Neuronal stem cell (in vitro differentiated cells): ENCODE measurements around the gene IL37.

Source experiments
- DNase-seq: peaks from one replicate; pipeline ENCODE4 v3.0.0-alpha.2; 2013; ENCODE audit warnings: low spot score
- H2AFZ ChIP-seq: one replicate; pipeline ENCODE4 v1.6.1; 2013; ENCODE audit warnings: mild to moderate bottlenecking, low read length, inconsistent platforms
- H2AK5ac ChIP-seq: 2 replicates; pipeline ENCODE4 v1.6.1; 2013; ENCODE audit warnings: low read depth, mild to moderate bottlenecking, inconsistent platforms, low read length, moderate library complexity, mixed read lengths
- H2BK120ac ChIP-seq: 2 replicates; pipeline ENCODE4 v1.6.1; 2013; ENCODE audit warnings: low read depth, mild to moderate bottlenecking, inconsistent platforms, low read length, moderate library complexity, mixed read lengths
- H2BK12ac ChIP-seq: one replicate; pipeline ENCODE4 v1.6.1; 2013; ENCODE audit warnings: low read length, inconsistent platforms
- H2BK15ac ChIP-seq: 2 replicates; pipeline ENCODE4 v1.6.1; 2013; ENCODE audit warnings: mild to moderate bottlenecking, low read length, inconsistent platforms, mixed read lengths
- H2BK5ac ChIP-seq: one replicate; pipeline ENCODE4 v1.6.1; 2013; ENCODE audit warnings: inconsistent platforms, mild to moderate bottlenecking, low read length, moderate library complexity
- H3K14ac ChIP-seq: one replicate; pipeline ENCODE4 v1.6.1; 2013; ENCODE audit warnings: low read length, inconsistent platforms
- H3K18ac ChIP-seq: 2 replicates; pipeline ENCODE4 v1.6.1; 2013; ENCODE audit warnings: low read length, inconsistent platforms
- H3K23ac ChIP-seq: 2 replicates; pipeline ENCODE4 v1.6.1; 2013; ENCODE audit warnings: low read depth, mild to moderate bottlenecking, mixed read lengths, low read length, inconsistent platforms; ENCODE audit not compliant: poor library complexity
- H3K27ac ChIP-seq: replicated peaks from 3 replicates; pipeline ENCODE4 v1.5.1; 2013; ENCODE audit warnings: low read length, inconsistent platforms
- H3K27me3 ChIP-seq, 3 experiments: 2 replicates each; pipeline ENCODE4 v1.6.1; 2013; ENCODE audit warnings: low read length in 3 of 3, mild to moderate bottlenecking in 2 of 3, inconsistent platforms in 1 of 3, low read depth in 1 of 3, mixed read lengths in 1 of 3, moderate library complexity in 1 of 3; ENCODE audit not compliant: control insufficient read depth in 3 of 3, insufficient read depth in 3 of 3
- H3K36me3 ChIP-seq, 2 donors: replicated peaks in 1 of 2; 2 replicates each; pipeline ENCODE4 v1.6.1; 2013; ENCODE audit warnings: low read length in 2 of 2; ENCODE audit not compliant: control insufficient read depth in 2 of 2, insufficient read depth in 2 of 2
- H3K4ac ChIP-seq: 2 replicates; pipeline ENCODE4 v1.6.1; 2013; ENCODE audit warnings: inconsistent platforms, mild to moderate bottlenecking, low read length, moderate library complexity
- H3K4me1 ChIP-seq, 2 donors: 1 replicate in 1 of 2; 2 replicates in 1 of 2; pipeline ENCODE4 v1.6.1; 2013; ENCODE audit warnings: low read length in 2 of 2, low read depth in 1 of 2; ENCODE audit not compliant: control insufficient read depth in 2 of 2, insufficient read depth in 1 of 2
- H3K4me2 ChIP-seq: one replicate; pipeline ENCODE4 v1.6.1; 2013; ENCODE audit warnings: mild to moderate bottlenecking, low read length, inconsistent platforms; ENCODE audit not compliant: insufficient read depth, poor library complexity, severe bottlenecking
- H3K4me3 ChIP-seq, 2 donors: 2 replicates each; pipeline ENCODE4 v1.5.1; 2013; ENCODE audit warnings: low read length in 2 of 2, mild to moderate bottlenecking in 2 of 2, inconsistent platforms in 1 of 2, moderate library complexity in 1 of 2
- H3K79me1 ChIP-seq: one replicate; pipeline ENCODE4 v1.6.1; 2013; ENCODE audit warnings: low read depth, mild to moderate bottlenecking, inconsistent platforms, low read length, moderate library complexity
- H3K9ac ChIP-seq: one replicate; pipeline ENCODE4 v1.6.1; 2013; ENCODE audit warnings: mild to moderate bottlenecking, low read depth, low read length, inconsistent platforms; ENCODE audit not compliant: poor library complexity
- H3K9me3 ChIP-seq, 2 donors: replicated peaks in 1 of 2; 2 replicates each; pipeline versions ENCODE3 to v1.6.1; 2013; ENCODE audit warnings: low read length in 2 of 2, mild to moderate bottlenecking in 2 of 2, inconsistent platforms in 1 of 2, low read depth in 1 of 2, mixed read lengths in 1 of 2, moderate library complexity in 1 of 2; ENCODE audit not compliant: control insufficient read depth in 2 of 2, insufficient read depth in 1 of 2
- H4K8ac ChIP-seq: one replicate; pipeline ENCODE4 v1.6.1; 2013; ENCODE audit warnings: low read depth, mild to moderate bottlenecking, inconsistent platforms, low read length, moderate library complexity
- H4K91ac ChIP-seq: one replicate; pipeline ENCODE4 v1.6.1; 2013; ENCODE audit warnings: low read length, low read depth, mild to moderate bottlenecking, inconsistent platforms; ENCODE audit not compliant: poor library complexity
- WGBS, 2 donors: extraction: QIAGEN DNeasy Blood & Tissue Kit; methylation state at CpG; one replicate each; pipeline ENCODE4 v1.1.7; 2013; ENCODE audit warnings: missing lambda C conversion rate in 2 of 2, mixed read lengths in 1 of 2; ENCODE audit not compliant: insufficient read length in 2 of 2, insufficient replicate concordance in 1 of 2; ENCODE audit errors: extremely low coverage in 2 of 2; 5-methylcytosine and 5-hydroxymethylcytosine counted together

Gene IL37

DNA sequence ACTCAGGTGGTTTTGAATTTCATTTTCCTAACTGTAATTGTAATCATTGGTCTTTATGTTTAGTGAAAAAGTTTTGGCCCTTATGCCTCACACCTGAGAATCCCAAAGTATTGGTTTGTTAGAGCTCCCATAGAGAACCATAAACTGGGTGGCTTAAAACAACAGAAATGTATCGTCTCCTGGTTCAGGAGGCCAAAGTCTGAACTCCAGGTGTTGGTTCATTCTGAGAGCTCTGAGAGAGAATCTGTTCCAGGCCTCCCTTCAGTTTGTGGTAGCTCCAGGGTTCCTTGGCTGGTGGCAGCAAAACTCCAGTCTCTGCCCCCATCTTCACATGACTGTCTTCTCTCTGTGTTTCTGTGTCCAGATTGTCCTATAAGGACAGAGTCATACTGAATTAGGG lies 11.0 kb downstream of the IL37 start:
- Histone ChIP-seq H2BK5ac (no peak overlapping the region), H2BK15ac (no peak overlapping the region), H3K27me3 (peaks cover 0 to 23% (median 0%) of the 10 kb centered on the region in 3 experiments), H2BK120ac (no peak overlapping the region), H4K91ac (no peak overlapping the region), H3K36me3 (no peaks in the 10 kb centered on the region), H3K4me3 (no peak overlapping the region), H2AFZ (no peak overlapping the region), H3K14ac (no peak overlapping the region), H3K27ac (no peak overlapping the region), H4K8ac (no peak overlapping the region), H3K4me1 (peaks cover 0 to 1% of the 10 kb centered on the region in 2 donors), H3K9ac (no peak overlapping the region), H2BK12ac (no peak overlapping the region), H3K18ac (no peak overlapping the region), H3K23ac (no peak overlapping the region), H3K9me3 (peaks cover 0 to 4% of the 10 kb centered on the region in 2 donors), H3K79me1 (no peaks in the 10 kb centered on the region), H3K4me2 (no peak overlapping the region), H3K4ac (no peak overlapping the region), H2AK5ac (no peak overlapping the region)
- WGBS, 2 donors = no CpG with 5 or more reads among the region's 1 CpG
- no peak for DNase-seq

DNA sequence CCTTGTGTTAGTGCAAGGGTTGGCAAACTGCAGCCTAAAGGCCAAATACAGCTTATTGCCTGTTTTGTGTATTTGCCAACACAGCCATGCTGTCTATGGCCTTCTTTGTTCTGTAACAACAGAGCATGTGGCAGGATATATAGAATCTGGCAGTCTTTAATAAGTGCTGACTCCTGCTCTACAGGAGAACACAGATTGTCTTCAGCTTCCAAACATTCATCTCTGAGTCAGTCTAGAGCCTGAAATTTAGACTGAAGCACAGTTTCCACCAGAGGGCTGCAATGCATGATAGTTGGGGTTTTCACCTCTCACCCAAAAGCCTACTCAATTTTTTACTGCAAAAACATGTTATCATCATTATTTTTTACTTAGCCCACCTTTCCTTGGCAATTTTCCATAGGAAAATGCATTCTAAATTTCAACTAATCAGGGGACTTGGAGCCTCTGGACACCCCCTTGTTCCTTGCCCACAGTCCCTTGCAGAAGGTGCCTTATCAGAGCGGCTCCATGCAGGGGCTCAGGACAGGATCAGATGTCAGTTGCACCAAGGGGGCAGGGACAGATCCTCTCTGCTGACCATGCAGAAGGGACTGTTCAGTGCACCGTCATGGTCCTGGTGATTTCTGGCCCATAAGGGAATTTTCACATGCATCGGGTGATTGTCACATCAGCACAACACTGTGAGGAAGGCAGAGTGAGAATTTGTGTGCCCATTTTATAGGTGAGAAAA lies 12.4 kb downstream of the IL37 start:
- Histone ChIP-seq H2BK15ac (no peak overlapping the region), H3K4ac (no peak overlapping the region), H3K18ac (no peak overlapping the region), H2BK5ac (no peak overlapping the region), H3K27ac (no peak overlapping the region), H2AK5ac (no peak overlapping the region), H3K4me3 (no peak overlapping the region), H3K4me1 (peaks cover 0 to 1% of the 10 kb centered on the region in 2 donors), H3K23ac (no peak overlapping the region), H4K91ac (no peak overlapping the region), H3K36me3 (no peaks in the 10 kb centered on the region), H3K9ac (no peak overlapping the region), H2BK12ac (no peak overlapping the region), H3K14ac (no peak overlapping the region), H2BK120ac (no peak overlapping the region), H3K9me3 (peaks cover 0 to 4% of the 10 kb centered on the region in 2 donors), H3K4me2 (no peak overlapping the region), H3K79me1 (no peaks in the 10 kb centered on the region), H4K8ac (no peak overlapping the region), H2AFZ (no peak overlapping the region), H3K27me3 (peaks cover 0 to 15% (median 0%) of the 10 kb centered on the region in 3 experiments)
- no peak for DNase-seq
- WGBS, 2 donors = no CpG with 5 or more reads among the region's 3 CpGs

DNA sequence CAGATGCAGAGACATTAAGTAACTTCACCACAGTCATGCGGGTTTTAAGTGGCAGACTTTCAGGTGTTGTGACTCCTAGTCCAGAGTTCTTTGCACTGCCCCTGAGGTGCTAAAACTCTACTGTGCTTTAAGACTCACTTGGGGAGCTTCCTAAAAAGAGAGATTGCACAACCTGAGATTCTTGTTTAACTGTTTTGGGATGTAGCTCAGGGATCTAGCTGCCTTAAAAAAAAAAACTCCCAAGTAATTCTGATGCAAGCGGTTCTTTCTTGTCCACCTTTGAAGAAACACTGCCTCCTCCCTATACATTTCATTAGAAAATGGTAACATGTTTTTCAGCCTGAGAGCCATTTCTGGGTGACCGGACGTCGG lies 13.0 kb downstream of the IL37 start:
- H3K14ac ChIP-seq = no peak overlapping the region
- H2BK15ac ChIP-seq = no peak overlapping the region
- no peak overlapping the region for H2BK12ac ChIP-seq
- no peak overlapping the region for H2BK5ac ChIP-seq
- no peak for DNase-seq
- no peak overlapping the region for H3K23ac ChIP-seq
- H3K9ac ChIP-seq = no peak overlapping the region
- no peak overlapping the region for H4K8ac ChIP-seq
- no peak overlapping the region for H3K4ac ChIP-seq
- no peak overlapping the region for H3K27ac ChIP-seq
- peaks cover 0 to 15% (median 0%) of the 10 kb centered on the region in 3 experiments for H3K27me3 ChIP-seq
- no peak overlapping the region for H2AK5ac ChIP-seq
- no peaks in the 10 kb centered on the region for H3K79me1 ChIP-seq
- H3K4me3 ChIP-seq = no peak overlapping the region
- WGBS, 2 donors = no CpG with 5 or more reads among the region's 5 CpGs
- no peak overlapping the region for H2AFZ ChIP-seq
- H3K9me3 ChIP-seq = peaks cover 0 to 4% of the 10 kb centered on the region in 2 donors
- H3K18ac ChIP-seq = no peak overlapping the region
- no peak overlapping the region for H3K4me2 ChIP-seq
- H3K4me1 ChIP-seq = peaks cover 0 to 1% of the 10 kb centered on the region in 2 donors
- no peak overlapping the region for H2BK120ac ChIP-seq
- no peak overlapping the region for H4K91ac ChIP-seq
- H3K36me3 ChIP-seq = no peaks in the 10 kb centered on the region

DNA sequence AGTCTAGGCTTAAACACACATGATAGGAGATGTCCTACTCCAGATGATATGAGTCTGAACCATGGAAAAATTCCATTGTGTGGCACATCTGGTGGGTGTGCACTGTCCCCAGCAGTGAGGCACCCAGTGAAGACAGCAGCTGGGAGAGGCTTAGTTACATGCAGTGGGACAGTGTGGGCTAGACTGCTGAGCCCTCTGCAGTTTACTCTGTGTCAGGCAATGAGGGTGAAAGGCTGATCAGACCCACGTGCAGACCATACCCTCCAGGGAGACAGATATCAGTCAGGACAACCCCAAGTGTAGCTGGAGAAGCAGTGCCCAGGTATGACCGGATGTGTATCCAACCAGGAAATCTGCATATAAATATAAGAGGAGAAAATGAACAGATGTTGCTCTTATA lies 13.4 kb downstream of the IL37 start:
- H3K14ac ChIP-seq = no peak overlapping the region
- H4K91ac ChIP-seq = no peak overlapping the region
- H3K36me3 ChIP-seq = no peaks in the 10 kb centered on the region
- no peak overlapping the region for H2BK12ac ChIP-seq
- H3K9ac ChIP-seq = no peak overlapping the region
- H3K79me1 ChIP-seq = no peaks in the 10 kb centered on the region
- H3K27me3 ChIP-seq = peaks cover 0 to 15% (median 0%) of the 10 kb centered on the region in 3 experiments
- no peak overlapping the region for H3K27ac ChIP-seq
- no peak overlapping the region for H3K23ac ChIP-seq
- no peak overlapping the region for H2BK120ac ChIP-seq
- no CpG with 5 or more reads among the region's 2 CpGs for WGBS, 2 donors
- H2AK5ac ChIP-seq = no peak overlapping the region
- H3K18ac ChIP-seq = no peak overlapping the region
- no peak overlapping the region for H3K4me3 ChIP-seq
- DNase-seq = no peak
- H2AFZ ChIP-seq = no peak overlapping the region
- no peak overlapping the region for H2BK15ac ChIP-seq
- no peak overlapping the region for H4K8ac ChIP-seq
- peaks cover 0 to 2% of the 10 kb centered on the region in 2 donors for H3K9me3 ChIP-seq
- peaks cover 0 to 1% of the 10 kb centered on the region in 2 donors for H3K4me1 ChIP-seq
- no peak overlapping the region for H3K4ac ChIP-seq
- no peak overlapping the region for H3K4me2 ChIP-seq
- H2BK5ac ChIP-seq = no peak overlapping the region
